ENCODE results near the gene NR2F6. TPM values are rescaled to one million over a fixed set of nuclear protein-coding genes. Genes with fewer than 3 reads are reported as not detected.

The NR2F6 gene
- total RNA-seq, 4 donors from 2014 or later, result 7.1 to 47.7 (median 10.7) TPM

DNA sequence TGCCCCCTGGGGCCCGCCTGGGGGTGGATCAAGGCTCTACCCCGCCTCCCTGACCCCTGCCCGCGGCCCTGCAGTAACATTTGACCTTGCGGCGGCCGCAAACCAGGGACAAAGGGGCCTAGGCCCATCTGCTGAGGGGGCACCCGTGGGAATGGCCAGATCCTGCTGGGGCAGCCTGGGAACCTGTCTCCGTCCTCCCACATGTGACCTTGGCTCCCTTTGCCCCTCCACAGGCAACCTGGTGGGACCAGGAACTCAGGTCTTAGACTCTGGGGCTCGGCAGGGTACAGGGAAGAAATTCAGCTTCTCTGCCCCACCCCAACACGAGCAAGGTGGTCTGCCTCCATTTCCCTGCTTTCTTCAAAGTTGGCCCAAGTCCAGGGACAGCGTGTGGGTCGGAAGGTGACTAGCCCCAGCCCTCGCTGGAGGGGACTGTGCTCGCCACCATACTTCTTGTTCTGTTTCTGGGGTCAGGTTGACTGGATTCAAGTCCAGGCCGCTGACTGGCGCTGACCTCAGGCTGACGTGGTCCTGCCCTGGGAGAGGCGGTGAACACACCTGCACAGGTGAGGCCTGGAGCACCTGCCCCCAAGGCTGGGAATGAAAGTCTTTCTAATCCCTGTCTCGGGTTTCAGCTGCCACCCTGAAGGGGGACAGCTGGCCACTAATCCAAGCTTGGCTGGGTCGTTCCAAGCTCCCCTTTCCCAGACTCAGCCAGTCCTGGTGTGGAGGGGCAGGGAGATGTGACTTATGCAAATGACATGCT, 2.5 kb upstream of the NR2F6 start:
- TF ChIP-seq, protein P1, sequence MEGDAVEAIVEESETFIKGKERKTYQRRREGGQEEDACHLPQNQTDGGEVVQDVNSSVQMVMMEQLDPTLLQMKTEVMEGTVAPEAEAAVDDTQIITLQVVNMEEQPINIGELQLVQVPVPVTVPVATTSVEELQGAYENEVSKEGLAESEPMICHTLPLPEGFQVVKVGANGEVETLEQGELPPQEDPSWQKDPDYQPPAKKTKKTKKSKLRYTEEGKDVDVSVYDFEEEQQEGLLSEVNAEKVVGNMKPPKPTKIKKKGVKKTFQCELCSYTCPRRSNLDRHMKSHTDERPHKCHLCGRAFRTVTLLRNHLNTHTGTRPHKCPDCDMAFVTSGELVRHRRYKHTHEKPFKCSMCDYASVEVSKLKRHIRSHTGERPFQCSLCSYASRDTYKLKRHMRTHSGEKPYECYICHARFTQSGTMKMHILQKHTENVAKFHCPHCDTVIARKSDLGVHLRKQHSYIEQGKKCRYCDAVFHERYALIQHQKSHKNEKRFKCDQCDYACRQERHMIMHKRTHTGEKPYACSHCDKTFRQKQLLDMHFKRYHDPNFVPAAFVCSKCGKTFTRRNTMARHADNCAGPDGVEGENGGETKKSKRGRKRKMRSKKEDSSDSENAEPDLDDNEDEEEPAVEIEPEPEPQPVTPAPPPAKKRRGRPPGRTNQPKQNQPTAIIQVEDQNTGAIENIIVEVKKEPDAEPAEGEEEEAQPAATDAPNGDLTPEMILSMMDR (IDR thresholded peaks at IDR 0.05; ENCODE audit: low read depth), result no peak

DNA sequence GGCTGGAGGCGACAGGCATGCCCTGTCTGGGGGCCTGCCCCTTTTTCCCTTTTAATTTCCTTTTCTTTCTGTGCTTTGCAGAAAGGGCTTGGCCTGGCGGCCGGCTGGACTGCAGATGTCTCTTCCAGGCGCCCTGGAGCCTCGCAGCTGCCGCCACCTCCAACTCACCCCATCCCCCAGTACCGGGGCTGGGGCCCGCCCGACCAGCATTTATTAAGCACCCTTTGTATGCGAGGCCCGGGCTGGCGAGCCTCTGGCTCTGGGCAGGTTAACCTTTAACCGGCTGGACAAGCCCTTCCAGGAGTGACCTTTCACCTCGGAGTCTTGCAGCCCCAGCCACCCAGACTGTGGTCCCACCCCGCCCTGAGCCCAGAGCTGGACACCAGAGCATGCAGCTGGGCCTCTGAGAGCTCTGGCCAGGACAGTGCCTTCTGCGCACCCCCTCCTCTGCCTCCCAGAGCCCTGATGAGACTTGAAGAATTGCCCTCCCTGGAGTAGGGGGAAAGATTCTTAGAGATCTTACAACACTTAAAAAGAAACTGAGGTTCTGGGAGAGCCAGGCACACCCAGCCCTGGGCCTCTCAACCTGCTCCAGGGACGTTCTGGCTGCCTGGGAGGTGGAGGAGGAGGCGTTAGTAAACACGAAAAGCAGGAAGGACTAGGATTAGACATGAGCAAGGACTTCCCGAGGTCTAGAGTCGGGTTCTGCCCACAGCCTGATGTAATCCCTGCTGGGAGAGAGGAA, 1.1 kb upstream of the NR2F6 start:
- TF ChIP-seq, protein P1 (IDR thresholded peaks at IDR 0.05; ENCODE audit: low read depth), result no peak

DNA sequence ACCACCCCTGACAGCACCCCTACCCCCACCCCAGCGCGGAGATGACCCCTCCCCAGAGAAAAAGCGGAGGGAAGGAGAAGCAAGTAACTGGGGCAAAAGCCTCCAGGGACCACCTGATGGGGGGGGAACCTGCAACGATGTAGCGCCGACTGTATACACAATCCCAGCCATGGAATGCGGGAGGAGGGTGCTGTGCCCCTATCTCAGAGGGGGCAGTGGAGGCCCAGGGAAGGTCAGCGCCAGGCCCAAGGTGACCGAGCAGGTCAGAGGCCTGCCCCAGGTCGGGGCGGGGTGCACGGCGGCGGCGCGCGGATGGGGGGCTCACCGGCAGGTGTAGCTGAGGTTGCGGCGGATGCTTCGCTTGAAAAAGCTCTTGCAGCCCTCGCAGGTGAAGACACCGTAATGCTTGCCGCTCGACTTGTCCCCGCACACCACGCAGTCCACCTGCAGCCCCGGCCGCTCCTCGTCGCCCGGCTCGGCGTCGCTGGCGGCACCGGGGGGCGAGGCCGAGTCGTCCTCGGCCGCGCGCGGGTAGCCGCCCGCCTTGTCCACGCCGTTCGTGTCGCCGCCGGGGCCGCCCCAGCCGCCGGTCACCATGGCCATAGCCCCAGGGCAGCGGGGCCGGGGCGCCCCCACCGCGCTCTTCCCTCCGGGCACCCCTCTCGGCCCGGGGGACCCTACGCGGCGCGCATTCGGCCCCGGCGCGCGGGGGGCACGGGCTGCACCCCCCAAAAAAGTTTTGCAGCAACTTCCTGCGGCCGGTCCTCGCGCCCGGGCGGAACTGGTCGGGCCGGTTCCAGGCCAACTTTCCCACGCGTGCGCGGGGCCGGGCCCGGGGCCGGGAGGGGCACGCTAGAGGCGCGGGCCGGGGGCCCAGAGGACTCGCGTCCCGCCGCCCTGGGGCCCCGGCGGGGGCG, 843 bp downstream of the NR2F6 start:
- TF ChIP-seq, protein P1 (IDR thresholded peaks at IDR 0.05; ENCODE audit: low read depth), result no peak

DNA sequence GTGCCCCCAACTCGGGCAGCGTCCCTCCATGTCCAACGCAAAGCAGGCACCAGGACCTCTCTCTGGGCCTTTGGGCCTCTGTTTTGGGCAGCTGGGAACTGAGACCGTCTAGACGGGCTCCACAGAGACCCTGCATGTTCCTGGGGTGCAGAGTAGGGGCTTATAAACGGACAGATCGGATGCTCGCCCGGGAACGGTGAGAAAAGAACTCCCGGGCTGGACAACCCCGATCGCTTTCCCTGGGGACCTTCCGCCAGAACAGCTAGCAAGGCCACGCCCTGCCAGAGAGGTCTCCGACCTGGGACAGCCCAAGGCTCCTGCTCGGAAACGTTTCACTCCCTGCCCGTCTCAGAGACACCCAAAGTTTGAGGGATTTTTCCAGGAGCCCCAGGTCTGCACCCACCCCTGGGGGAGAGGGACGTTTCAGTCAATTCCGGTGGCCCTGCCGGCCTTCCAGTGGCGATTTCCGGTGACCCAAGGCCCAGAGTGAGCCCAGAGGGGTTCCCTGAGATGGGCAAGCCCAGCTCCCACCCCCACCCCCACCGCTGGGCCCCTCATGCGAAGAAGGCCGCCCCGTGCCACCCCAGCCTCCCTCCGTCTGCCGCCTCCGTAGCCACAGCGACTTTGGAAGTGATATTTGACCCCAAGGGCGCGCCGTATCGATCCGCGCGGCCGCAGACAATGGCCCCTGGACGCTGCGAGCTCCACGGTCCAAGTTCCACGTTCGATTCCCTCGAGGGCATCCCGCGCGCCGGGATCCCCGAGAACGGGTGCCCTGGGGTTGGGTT, 1.7 kb downstream of the NR2F6 start:
- TF ChIP-seq, protein P1 (IDR thresholded peaks at IDR 0.05; ENCODE audit: low read depth), result no peak

DNA sequence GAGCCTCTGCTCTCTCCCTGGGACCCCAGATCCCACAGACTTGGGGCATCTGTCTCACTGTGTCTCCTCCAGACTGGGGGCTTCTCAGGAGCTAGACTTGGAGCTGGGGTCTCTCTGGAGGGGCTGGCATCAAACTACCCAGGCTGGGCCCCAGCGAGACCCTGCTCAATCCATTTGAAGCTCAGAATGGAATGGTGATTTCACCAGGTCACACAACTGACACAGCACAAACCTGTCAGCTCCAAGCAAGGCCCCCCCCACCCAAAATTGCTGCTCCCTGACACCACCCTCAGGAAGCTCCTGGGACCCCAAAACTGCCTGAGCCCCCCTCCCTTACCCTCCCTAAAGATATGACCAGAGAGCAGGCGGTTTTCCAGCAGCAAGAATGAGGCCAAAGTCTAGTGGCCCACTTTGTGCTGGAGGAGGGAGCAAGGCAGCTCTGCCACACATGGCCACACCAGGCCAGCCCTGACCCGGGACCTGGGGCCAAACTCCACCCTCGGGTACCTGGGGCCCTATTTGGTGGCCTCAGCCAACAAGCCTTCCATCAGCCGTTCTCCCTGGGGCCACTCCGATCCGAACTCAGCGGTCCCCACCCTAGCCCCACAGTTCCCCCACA, 2.4 kb downstream of the NR2F6 start:
- TF ChIP-seq, protein P1 (IDR thresholded peaks at IDR 0.05; ENCODE audit: low read depth), result no peak

DNA sequence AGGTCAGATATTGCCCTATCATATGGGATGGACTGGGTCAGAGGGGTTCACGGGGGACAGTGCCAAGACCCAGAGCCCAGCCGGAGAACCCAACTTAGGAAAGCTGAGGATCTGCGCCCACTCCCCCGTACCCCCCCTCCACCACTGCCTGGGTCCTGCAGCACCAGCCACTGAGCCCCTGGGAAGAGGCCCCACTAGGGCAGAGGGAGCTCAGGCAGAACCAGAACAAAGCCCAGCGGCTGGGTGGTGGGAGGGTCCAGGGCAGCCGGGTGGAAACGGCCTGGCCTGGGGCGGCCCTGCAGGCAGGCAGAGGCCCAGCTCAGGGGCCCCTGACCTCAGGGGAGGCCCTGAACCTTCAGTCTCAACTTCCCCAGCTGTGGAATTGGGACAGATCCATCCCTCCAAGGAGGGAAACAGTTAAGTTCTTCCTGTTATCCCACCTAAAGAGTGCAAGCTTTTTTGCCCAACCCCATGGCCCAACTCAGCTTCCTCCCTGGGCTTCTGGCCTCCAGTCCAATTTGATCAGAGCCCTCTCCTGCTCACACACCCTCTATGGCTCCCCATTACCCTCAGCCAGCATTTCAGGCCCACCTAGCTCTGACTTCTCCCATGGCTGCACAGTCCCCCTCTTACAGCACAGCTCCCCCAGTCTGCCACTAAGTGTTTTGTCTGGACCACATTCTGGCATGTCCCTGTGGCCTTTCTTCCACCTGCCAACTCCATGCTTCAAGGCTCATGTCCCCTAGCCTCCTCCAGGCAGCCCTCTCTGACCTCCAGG, 3.1 kb downstream of the NR2F6 start:
- TF ChIP-seq, protein P1 (IDR thresholded peaks at IDR 0.05; ENCODE audit: low read depth), result no peak
